Measurements from ENCODE around the gene LPIN3.
A peak's percentile ranks its signal among the peaks of the same experiment; 100 is the strongest.

LPIN3 gene

DNA sequence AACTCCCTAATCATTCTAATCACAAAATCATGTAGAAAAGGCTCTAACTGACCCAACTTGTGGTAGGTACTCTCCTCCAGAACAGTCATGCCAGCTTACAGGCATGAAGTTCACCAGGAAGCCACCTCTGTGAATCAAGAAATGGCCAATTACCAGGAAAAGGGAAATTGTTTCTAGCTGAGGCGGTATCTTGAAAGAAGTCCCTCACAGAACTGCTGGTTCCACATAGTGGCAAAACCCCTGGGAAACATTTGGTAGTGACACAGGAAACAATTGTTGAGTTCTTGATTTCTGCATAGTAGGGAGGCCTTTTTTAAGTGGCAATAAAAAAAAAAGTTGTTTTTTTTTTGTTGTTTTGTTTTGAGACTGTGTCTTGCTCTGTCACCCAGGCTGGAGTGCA, 19.6 kb upstream of the LPIN3 start:
- DNase-seq = no peak

DNA sequence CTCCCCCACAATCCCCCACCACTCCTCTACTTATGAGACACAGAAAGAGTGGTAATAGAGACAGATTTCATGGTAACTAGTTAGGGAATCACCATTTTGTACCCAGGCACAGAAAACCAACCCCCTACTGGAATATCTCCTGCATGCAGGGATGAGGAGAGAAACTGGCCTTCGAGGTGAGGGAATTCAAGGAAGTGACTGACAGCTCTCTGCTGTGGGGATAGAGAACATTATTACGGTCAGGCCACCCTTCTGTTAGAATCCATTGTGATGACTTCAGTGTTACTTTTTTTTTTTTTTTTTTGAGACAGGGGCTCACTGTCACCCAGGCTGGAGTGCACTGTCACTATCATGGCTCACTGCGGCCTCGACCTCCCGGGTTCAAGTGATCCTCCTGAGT, 13.4 kb upstream of the LPIN3 start:
- no peak for DNase-seq

- DNase-seq = no peak
Observed at GRCh38 chr20:41329435-41330342, 10.9 kb upstream of the LPIN3 start.

GRCh38 chr20:41330343-41330720, 10.3 kb upstream of the LPIN3 start:
- DNase-seq = no peak

DNA sequence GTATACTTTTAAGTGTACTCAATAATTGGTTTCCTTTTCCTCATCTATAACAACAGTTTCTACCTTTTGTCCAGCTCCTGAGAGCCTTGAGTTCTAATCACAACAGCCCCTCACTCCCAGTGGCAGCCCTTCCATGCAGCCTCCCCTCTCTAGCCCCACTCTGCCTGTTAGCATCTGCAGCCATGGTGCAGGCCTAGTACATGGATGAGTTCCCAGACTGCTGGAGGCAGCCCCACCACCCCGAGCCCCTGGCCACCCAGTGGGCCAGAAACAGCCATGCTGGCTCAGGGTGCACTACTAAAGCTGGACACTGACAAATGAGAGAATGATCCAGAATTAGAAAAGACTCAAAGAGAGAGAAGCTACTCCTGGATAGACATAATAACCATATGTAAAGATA, 9.7 kb upstream of the LPIN3 start:
- DNase-seq = no peak

DNA sequence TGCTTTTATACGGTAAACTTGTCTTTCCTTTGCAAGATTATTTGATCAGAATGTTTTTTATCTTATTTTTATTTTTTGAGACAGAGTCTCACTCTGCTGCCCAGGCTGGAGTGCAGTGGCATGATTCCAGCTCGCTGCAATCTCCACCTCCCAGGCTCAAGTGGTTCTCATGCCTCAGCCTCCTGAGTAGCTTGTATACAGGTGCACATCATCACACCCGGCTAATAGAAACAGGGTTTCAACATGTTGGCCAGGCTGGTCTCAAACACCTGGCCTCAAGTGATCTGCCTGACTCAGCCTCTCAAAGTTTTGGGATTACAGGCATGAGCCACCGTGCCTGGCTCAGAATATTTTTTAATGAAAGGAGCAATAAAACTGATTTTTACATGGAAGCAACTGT, 8.9 kb upstream of the LPIN3 start:
- DNase-seq = no peak

GRCh38 chr20:41334036-41334435, 6.6 kb upstream of the LPIN3 start:
- no peak for DNase-seq

- DNase-seq = no peak
Observed at GRCh38 chr20:41334443-41335421, 5.9 kb upstream of the LPIN3 start.

GRCh38 chr20:41335591-41335990, 5.0 kb upstream of the LPIN3 start:
- no peak for DNase-seq

- no peak for DNase-seq
Observed at GRCh38 chr20:41336711-41337492, 3.7 kb upstream of the LPIN3 start.

DNA sequence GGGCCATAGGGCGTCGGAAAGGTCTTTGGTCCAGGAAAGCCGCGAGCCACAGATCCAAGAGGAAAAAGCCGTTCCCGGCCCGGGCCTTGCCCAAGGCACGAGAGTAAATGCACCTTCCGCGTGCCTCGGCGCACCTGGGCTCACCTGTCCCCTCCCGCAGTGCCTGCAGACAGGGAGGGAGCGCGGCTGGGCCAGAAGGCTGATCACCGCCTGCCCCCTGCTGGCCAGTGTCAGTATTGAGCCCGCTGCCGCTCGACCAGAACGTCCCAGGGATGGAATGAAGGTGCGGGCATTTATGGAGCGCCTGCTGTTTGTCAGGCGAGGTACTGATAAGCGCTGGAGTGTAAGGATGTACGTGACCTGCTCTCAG, 679 bp upstream of the LPIN3 start:
- peak; percentile 55 for DNase-seq

GRCh38 chr20:41342474-41343464, 2.1 kb downstream of the LPIN3 start:
- no peak for DNase-seq

- DNase-seq = no peak
Observed at GRCh38 chr20:41344477-41344876, 3.9 kb downstream of the LPIN3 start.

GRCh38 chr20:41344938-41345728, 4.5 kb downstream of the LPIN3 start:
- no peak for DNase-seq

- no peak for DNase-seq
Observed at GRCh38 chr20:41345729-41346067, 5.1 kb downstream of the LPIN3 start.

- DNase-seq = no peak
Observed at GRCh38 chr20:41347523-41348429, 7.2 kb downstream of the LPIN3 start.

DNA sequence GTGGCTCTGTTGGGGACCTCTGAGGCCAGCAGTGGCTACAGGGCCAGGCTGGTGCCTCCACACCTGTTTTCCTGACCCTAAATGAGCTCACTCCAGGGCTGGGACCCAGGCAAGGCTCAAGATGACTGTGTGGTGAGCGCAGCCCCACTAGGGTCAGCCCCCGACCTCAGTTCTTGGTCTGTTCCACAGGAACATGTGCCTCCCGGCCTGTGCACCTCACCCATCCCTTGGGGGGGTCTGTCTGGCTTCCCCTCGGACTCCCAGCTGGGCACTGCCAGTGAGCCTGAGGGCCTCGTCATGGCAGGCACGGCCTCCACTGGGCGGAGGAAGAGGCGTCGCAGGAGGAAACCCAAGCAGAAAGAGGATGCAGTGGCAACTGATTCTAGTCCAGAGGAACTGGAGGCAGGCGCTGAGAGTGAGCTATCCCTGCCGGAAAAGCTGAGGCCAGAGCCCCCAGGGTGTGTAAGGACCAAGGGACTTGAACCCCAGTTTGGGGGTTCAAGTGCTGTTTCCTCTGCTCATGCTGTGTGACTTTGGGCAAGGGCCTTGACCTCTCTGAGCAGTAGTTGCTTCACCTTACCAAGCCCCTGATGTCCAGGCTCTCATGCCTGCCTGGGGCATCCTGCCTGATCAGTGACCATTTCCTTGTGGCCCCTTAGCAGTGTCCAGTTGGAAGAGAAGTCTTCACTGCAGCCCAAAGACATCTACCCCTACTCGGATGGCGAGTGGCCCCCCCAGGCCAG, 8.0 kb downstream of the LPIN3 start:
- DNase-seq = no peak

DNA sequence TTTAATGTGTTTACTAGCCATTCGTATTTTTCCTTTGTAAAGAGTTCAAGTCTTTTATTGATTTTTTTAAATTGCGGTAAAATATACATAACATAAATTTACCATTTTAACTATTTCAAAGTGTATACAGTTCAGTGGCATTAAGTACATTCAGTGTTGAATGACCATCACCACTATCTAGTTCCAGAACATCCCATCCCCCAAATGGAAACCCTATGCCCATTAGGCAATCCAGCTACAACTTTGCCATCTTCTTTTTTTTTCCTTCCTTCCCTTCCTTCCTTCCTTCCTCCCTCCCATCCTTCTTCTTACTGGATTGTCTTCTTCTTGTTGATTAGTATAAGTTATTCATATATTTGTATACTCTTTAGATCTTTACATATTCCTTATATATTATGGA, 8.6 kb downstream of the LPIN3 start:
- DNase-seq = no peak

- no peak for DNase-seq
Observed at GRCh38 chr20:41349943-41350342, 9.3 kb downstream of the LPIN3 start.
